Smooth muscle cell (in vitro differentiated cells): ENCODE data around the gene CHRNB4. TPM values are rescaled to one million over a fixed set of nuclear protein-coding genes. Genes with fewer than 3 reads are reported as not detected.

Source experiments
- DNase-seq: peaks from one replicate; lab custom pipeline; 2025; ENCODE audit not compliant: unreplicated experiment; lab: John Stamatoyannopoulos, UW
- H2AFZ ChIP-seq: fragments of 200-600 bp; sonication (generic); 2 replicates; pipeline ENCODE4 v1.6.0; 2016; ENCODE audit warnings: antibody characterized with exemption, low read depth, mild to moderate bottlenecking
- H3F3A ChIP-seq: fragments of 200-600 bp; sonication (generic); 2 replicates; pipeline ENCODE4 v1.6.0; 2017; ENCODE audit warnings: antibody characterized with exemption, low read depth
- H3K27ac ChIP-seq: fragments of 200-600 bp; sonication (generic); 2 replicates; pipeline ENCODE4 v1.5.1; 2016; ENCODE audit warnings: low read depth, mild to moderate bottlenecking
- H3K27me3 ChIP-seq: fragments of 200-600 bp; sonication (generic); 2 replicates; pipeline ENCODE4 v1.6.1; 2016; ENCODE audit warnings: low read depth, mild to moderate bottlenecking
- H3K36me3 ChIP-seq: fragments of 200-600 bp; sonication (generic); 2 replicates; pipeline ENCODE4 v1.5.1; 2016; ENCODE audit warnings: low read depth
- H3K4me1 ChIP-seq: fragments of 200-600 bp; sonication (generic); 2 replicates; pipeline ENCODE4 v1.5.1; 2016; ENCODE audit warnings: low read depth
- H3K4me2 ChIP-seq: fragments of 200-600 bp; sonication (generic); 2 replicates; pipeline ENCODE4 v1.6.0; 2016; ENCODE audit warnings: mild to moderate bottlenecking
- H3K4me3 ChIP-seq: fragments of 200-600 bp; sonication (generic); 2 replicates; pipeline ENCODE4 v1.5.1; 2016; ENCODE audit warnings: mild to moderate bottlenecking
- H3K79me2 ChIP-seq: fragments of 200-600 bp; sonication (generic); 2 replicates; pipeline ENCODE4 v1.6.0; 2016; ENCODE audit warnings: low read depth, mild to moderate bottlenecking
- H3K9ac ChIP-seq: fragments of 200-600 bp; sonication (generic); 2 replicates; pipeline ENCODE4 v1.6.0; 2016; ENCODE audit warnings: low read depth
- H3K9me3 ChIP-seq: fragments of 200-600 bp; sonication (generic); replicated peaks from 2 replicates; pipeline ENCODE4 v1.5.1; 2016; ENCODE audit warnings: low read depth
- H4K20me1 ChIP-seq: fragments of 200-600 bp; sonication (generic); 2 replicates; pipeline ENCODE4 v1.6.0; 2016; ENCODE audit warnings: low read depth
- whole genome bisulfite sequencing: methylation state at CpG from one replicate; pipeline ENCODE4 v1.1.7; 2016; ENCODE audit warnings: low lambda C conversion rate; 5-methylcytosine and 5-hydroxymethylcytosine counted together
- polyA plus RNA-seq: library from polyadenylated mRNA; unstranded; fragments of >200 nt; fragmentation: Nextera tagmentation; extraction: Ambion mirVana; gene quantifications from 2 replicates; pipeline ENCODE4 v1.2.1, GENCODE V29; 2016
- total RNA-seq: library from RNA; depleted of rRNA; stranded (reverse); fragments of >200 nt; gene quantifications from 2 replicates; pipeline ENCODE4 v1.2.3, GENCODE V29; 2014
- TF ChIP-seq, protein P1 (sequence below): fragments of 200-600 bp; sonication (generic); IDR thresholded peaks from 2 replicates; pipeline ENCODE4 v1.5.1; 2017; ENCODE audit warnings: borderline replicate concordance, mild to moderate bottlenecking, antibody characterized with exemption; ENCODE audit not compliant: insufficient read depth, poor library complexity, severe bottlenecking

Gene CHRNB4
- total and polyA plus RNA-seq, 2 experiments from 2014 or later: not detected

DNA sequence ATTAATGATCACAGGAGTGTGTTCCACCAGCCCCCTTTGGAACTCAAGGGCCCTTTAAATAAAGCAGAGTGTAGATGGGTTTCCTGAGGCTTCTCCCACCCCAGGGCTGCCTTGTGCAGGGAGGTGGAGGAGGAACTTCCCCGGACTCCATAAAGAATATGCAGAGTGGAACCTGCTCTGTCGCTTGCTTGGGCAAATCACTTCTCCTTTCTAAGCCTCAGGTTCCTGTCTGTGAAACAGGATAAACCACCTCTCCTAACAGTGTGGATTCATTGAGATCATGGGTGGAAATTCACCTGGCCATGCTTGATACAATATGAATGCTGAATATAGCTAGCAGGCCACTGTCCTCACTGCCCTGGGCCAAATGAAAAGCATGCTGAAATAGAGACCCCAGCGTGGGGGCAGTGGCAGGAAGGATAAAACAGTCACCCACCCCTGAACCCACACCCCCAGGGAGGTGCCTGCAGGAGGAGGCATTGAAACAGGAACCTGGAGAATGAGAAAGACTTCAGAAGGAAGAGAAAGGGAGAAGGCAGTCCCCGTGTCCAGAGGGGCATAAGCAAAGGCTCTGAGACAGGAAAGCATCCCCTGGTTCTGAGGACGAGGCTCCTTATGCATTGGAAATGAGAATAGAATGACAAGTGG is 41.1 kb upstream of the CHRNB4 start:
- H3F3A ChIP-seq: no peaks in the 10 kb centered on the region
- no peak overlapping the region for H3K4me3 ChIP-seq
- H3K79me2 ChIP-seq: no peaks in the 10 kb centered on the region
- 81% methylated on average over 5 of the region's 5 CpGs for WGBS
- TF ChIP-seq, protein P1, sequence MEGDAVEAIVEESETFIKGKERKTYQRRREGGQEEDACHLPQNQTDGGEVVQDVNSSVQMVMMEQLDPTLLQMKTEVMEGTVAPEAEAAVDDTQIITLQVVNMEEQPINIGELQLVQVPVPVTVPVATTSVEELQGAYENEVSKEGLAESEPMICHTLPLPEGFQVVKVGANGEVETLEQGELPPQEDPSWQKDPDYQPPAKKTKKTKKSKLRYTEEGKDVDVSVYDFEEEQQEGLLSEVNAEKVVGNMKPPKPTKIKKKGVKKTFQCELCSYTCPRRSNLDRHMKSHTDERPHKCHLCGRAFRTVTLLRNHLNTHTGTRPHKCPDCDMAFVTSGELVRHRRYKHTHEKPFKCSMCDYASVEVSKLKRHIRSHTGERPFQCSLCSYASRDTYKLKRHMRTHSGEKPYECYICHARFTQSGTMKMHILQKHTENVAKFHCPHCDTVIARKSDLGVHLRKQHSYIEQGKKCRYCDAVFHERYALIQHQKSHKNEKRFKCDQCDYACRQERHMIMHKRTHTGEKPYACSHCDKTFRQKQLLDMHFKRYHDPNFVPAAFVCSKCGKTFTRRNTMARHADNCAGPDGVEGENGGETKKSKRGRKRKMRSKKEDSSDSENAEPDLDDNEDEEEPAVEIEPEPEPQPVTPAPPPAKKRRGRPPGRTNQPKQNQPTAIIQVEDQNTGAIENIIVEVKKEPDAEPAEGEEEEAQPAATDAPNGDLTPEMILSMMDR: no peak
- H3K4me1 ChIP-seq: peaks cover 16% of the 10 kb centered on the region
- no peaks in the 10 kb centered on the region for H3K36me3 ChIP-seq
- no peak for DNase-seq
- no peak overlapping the region for H2AFZ ChIP-seq
- H3K27ac ChIP-seq: no peak overlapping the region
- H3K9ac ChIP-seq: no peak overlapping the region
- H3K9me3 ChIP-seq: no peaks in the 10 kb centered on the region
- no peak overlapping the region for H3K4me2 ChIP-seq
- H3K27me3 ChIP-seq: no peaks in the 10 kb centered on the region
- H4K20me1 ChIP-seq: no peaks in the 10 kb centered on the region

DNA sequence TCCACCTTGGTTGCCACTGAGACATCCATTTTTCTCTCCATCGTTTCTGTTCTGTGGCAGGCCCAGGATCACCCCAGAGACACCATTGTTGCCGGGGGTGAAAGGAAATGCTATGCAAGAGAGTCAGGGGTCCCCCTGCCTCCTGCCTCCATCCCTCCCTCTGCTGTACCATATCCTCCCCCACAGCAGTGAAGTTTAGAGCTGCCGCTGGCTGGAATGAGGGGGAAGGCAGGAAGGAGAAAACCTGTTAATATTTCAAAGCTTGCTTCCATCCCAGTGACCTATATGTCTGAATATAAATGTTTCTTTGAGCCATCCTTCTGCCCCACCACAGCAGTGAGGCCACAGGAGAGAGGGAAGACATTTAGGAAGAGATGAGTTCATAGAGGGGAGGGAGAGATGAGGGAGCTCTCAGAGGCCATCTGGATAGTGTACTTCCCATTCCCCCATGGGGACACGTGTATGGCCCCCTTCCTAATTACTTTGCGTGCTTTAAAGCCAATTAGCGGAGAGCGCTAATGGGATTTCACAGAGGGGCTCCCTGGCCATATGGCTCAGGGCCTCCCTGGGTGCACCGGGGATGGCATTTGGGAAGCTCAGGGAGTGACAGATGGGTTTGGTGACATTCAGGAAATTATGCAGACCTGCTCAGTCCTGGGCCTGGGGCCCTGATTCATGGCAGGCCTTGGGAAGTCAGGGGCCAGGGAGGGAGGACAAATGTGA is 40.4 kb upstream of the CHRNB4 start:
- Histone ChIP-seq H3K9ac (no peak overlapping the region), H3K79me2 (no peaks in the 10 kb centered on the region), H3K4me2 (no peak overlapping the region), H2AFZ (no peak overlapping the region), H3K27ac (no peak overlapping the region), H3K4me1 (peaks cover 16% of the 10 kb centered on the region), H3K27me3 (no peaks in the 10 kb centered on the region), H3K9me3 (no peaks in the 10 kb centered on the region), H3F3A (no peaks in the 10 kb centered on the region), H3K36me3 (no peaks in the 10 kb centered on the region), H4K20me1 (no peaks in the 10 kb centered on the region), H3K4me3 (no peak overlapping the region)
- no peak for DNase-seq
- TF ChIP-seq, protein P1: no peak
- WGBS: 65% methylated on average over 8 of the region's 8 CpGs

DNA sequence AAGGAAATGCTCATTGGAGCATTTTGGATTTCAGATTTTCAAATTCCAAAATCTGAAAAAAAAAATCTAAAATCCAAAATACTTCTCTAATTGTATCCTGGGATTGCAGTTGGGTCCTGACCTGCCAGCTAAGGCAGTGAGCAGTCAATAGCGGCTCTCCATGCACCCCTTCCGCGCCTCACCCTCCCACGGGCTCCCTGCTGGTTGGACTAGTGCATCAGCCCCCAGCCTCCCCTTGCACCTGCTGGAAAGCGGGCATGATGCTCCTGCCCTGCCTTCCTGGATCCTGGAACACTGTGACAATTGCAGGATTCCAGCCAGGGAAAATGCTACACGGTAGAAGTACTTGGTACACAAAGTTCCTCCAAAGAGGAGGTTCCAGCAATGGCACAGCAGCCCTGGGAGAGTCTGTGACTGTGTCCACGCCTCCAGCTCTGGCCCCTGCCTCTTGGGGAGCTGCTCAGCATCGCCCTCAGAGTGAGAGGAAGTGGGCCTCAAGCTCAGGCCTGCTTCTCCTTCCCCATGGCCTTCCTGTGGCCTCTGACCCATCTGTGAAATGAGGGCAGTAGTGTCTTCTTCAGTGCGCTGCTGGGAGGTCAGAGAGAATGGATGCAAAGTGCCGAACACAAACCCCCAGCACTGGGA is 39.5 kb upstream of the CHRNB4 start:
- no peaks in the 10 kb centered on the region for H3K9me3 ChIP-seq
- H3K27ac ChIP-seq: no peak overlapping the region
- no peak overlapping the region for H3K4me3 ChIP-seq
- no peaks in the 10 kb centered on the region for H3K36me3 ChIP-seq
- 89% methylated on average over 10 of the region's 10 CpGs for WGBS
- TF ChIP-seq, protein P1: no peak
- no peaks in the 10 kb centered on the region for H3K79me2 ChIP-seq
- H3K4me2 ChIP-seq: no peak overlapping the region
- H3K4me1 ChIP-seq: peaks cover 16% of the 10 kb centered on the region
- H4K20me1 ChIP-seq: no peaks in the 10 kb centered on the region
- H2AFZ ChIP-seq: no peak overlapping the region
- no peaks in the 10 kb centered on the region for H3F3A ChIP-seq
- no peaks in the 10 kb centered on the region for H3K27me3 ChIP-seq
- no peak for DNase-seq
- H3K9ac ChIP-seq: no peak overlapping the region
